Stimulated activated CD8-positive, alpha-beta memory T cell treated with anti-CD3 and anti-CD28 coated beads, Interleukin-7, amount 100 ng/mL, for 24 hours (primary cell): ENCODE results near the gene IL4.

Experiments used
- DNase-seq: peaks from one replicate; pipeline ENCODE4 v3.0.0-alpha.2; 2020; ENCODE audit warnings: low read depth

Gene IL4

DNA sequence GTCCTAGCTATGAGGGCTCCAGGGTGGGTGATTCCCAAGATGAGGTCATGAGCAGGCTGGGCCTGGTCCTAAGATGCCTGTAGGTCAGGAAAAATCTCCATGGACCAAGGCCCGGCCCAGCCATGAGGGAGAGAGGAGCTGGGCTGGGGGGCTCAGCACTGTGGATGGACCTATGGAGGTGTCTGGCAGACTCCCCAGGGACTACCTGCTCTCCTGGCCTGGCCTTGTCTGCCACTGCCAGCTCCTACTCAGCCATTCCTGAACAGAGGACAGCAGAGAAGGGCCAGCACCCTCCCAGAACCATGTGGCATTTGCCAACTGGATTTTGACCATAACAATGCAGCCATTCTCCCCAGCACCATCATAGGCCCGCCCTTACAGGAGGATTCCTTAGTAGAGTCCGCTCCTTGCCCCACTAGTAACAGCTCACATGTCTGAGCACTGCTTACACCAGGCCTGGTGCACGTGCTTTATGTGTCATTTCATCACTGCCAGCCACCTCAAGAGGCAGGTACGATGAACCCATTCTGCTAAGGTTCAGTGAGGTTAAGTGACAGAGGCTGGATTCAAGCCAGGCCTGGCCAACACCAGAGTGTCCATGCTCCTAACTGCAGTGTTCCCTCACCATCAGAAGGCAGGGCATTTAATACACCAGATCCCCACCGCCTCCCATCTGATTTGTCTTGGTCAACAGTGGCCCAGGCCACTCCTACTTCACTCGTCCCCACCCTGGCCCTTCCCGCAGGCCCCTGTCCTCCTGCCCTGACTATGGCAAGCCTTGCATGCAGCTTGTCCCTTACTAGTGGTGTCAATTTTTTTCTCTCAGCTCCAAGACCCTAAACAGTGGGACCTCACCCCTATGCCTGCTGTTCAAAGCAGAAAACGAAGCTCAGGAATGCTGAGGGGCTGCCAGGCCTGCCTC, 15.1 kb upstream of the IL4 start:
- DNase-seq: no peak

DNA sequence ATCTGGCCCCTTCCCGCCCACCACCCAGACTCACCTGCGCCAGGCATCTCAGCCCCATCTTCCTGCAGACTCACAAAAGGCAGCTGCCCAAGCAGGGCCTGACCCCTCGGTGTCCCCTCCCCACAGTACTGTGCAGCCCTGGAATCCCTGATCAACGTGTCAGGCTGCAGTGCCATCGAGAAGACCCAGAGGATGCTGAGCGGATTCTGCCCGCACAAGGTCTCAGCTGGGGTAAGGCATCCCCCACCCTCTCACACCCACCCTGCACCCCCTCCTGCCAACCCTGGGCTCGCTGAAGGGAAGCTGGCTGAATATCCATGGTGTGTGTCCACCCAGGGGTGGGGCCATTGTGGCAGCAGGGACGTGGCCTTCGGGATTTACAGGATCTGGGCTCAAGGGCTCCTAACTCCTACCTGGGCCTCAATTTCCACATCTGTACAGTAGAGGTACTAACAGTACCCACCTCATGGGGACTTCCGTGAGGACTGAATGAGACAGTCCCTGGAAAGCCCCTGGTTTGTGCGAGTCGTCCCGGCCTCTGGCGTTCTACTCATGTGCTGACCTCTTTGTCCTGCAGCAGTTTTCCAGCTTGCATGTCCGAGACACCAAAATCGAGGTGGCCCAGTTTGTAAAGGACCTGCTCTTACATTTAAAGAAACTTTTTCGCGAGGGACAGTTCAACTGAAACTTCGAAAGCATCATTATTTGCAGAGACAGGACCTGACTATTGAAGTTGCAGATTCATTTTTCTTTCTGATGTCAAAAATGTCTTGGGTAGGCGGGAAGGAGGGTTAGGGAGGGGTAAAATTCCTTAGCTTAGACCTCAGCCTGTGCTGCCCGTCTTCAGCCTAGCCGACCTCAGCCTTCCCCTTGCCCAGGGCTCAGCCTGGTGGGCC, 13.9 kb upstream of the IL4 start:
- no peak for DNase-seq

DNA sequence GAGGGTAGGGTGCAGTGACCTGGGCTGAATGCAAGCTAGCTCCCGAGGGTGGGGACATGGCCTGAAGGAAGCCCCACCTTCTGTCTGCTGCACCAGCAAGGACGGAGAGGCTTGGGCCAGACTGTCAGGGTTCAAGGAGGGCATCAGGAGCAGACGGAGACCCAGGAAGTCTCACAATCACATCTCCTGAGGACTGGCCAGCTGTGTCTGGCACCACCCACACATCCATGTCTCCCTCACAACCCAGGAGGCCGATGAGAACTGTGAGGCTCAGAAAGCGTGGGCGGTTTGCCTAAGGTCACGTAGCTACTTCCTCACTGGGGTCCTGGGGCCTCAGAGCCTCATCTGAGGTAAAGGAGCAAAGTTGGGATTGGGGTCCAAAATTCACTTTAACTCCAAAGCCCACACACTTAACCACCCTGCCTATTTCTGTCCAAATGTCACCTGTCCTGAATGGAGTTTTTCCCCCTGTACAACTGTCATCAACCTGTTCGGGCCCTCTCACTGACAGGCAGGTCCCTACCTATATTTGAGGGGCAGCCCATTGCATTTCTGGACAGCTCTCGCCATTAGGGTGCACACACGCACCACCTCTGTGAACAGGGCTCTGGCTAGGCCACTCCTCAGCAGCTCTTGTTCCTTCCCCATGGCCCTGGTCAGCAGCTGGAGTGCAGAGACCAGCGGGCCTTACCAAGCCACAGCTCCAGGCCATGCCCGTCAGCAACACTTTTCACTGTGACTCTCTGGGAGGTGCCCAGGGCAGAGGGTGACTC, 12.4 kb upstream of the IL4 start:
- DNase-seq: no peak

DNA sequence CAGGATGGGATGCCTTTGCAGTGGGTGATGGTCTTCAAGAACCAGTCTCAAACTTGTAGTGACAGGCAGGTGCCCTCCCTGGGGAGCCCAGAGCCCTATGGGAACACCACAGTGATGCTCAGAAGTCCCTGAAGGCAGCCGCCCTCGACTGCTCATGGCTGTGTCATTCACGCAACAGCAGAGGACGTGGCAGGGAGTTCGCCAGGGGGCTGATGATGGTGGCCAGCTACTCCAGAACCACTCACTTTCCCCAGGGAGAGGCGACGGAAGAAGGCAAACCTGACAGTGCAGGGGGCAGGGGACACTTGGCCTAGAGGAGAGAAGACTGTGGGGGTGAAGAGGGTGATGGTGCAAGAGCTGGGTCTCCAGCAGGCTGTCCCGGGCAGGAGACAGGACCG, 11.8 kb upstream of the IL4 start:
- no peak for DNase-seq

DNA sequence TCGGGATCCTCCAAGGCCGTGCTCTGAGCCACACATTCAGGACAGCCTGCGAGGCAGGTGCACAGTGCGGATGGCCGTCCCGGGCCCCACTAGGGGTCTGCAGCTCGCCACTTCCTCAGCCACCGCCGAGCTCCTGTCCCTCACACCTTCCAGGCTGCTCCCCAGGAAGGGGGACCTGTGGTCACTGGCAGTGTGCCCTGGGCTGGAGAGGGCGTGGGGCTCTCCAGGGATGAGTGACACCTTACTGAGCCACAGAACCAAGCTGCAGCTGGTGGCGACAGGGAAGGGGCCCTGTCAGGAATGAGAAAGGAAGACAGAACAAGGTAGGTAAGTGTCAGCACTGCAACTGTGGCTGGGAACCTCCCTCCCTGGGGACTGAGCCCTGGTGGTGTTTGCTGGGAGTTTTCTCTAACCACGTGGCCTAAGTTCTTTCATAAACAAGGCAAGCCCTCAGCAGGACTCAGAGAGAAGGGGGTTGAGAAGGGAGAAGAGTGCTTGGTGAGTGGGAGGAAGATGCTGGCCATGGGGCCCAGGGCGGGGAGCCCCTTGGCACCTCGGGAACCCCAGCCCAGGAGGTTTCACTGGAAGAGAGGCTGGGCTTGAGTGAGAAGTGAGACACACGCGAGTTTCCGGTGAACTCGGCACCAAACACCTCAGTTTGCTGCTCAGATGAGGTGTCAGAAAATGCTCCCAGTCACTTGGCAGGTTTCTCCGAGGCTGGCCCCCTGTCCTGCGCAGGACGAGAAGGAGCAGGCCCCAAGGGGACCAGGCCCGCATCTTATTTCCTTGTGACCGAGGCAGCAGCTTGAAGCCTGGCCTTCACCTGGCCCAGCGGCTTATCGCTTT, 10.6 kb upstream of the IL4 start:
- DNase-seq: no peak

DNA sequence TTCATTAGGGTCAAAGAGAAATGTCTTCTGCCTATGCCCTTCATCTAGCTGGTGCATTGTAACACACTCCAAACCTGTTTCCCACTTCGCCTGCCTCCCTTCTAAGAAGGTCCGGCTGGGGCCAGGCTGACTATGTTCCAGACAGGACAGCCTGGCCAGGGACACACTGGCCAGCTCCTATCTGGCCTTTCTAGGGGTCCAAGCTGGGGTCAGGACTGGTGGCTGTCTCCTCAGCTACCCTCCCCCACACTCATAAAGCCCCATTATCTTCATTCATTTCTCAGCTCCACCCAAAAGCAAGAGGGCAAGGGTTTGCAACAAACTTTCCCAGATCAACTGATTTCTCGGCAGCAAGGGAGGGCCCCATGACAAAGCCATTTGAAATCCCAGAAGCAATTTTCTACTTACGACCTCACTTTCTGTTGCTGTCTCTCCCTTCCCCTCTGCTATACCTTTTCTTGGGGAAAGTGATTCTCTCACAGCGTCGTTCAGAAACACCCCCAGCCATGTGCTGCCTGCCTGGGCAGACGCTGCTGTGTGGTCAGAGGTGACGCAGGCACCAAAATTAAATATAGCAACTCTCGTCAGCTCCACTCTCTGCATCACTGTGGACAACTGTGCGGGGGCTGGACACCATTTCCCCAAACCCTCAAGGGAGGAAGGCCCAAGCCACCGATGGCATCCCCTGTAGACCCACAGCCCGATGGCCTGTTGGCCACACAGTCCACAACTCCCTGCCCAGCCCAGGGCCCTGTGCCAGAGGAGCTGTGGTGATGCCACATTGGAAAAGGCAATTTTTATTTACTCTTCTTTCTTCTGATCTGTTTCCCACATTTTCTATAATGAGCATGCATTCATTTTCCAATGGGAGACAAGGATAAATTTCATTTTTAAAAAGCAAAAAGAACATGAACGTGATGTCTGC, 9.8 kb upstream of the IL4 start:
- DNase-seq: no peak

DNA sequence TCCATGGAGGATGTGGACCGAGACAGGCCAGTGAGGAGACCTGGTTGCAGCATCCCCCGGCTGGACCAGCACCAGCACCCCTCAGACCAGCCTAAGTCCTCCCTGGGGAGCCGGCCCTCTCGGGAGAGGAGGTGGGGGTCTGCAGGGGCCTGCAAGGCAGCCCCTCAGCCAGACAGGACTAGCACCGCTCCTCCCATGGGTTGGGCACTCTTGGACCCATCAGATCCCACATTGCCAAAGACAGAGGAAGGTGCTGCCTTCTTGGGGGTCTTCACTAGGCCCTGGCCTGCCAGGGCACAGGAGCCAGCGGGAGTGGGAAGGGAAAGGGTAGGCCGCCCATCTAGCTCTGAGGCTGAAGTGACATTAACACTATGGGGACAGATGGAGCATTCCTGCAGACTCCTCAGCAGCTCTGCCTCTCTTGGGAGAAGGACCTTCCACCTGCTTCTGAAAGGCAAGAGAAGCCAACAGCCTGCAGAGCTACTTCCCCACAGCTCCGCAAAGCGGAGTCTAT, 9.0 kb upstream of the IL4 start:
- no peak for DNase-seq

DNA sequence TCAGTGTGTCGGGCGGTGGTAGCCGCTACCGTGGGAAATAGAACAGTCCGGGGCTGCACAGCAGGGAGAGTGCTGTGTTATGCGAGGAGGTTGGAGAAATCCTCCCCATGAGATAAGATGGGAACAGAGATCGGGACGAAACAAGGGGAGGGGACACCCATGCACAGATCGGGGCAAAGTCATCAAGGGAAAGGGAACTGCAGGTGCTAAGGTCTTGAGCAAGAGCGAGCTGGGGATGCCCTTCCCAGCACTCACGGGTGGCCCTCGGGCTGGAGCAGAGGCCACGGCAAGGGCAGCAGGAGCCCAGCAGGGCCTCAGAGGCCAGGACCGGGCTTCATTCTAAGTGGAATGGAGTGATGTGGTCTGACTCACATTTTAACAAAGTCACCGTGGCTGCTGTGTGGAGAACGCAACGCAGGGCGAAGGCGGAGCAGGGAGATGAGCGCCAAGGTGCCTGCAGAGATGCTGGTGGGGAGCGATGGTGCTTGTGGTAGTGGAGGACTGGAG, 8.2 kb upstream of the IL4 start:
- DNase-seq: no peak

DNA sequence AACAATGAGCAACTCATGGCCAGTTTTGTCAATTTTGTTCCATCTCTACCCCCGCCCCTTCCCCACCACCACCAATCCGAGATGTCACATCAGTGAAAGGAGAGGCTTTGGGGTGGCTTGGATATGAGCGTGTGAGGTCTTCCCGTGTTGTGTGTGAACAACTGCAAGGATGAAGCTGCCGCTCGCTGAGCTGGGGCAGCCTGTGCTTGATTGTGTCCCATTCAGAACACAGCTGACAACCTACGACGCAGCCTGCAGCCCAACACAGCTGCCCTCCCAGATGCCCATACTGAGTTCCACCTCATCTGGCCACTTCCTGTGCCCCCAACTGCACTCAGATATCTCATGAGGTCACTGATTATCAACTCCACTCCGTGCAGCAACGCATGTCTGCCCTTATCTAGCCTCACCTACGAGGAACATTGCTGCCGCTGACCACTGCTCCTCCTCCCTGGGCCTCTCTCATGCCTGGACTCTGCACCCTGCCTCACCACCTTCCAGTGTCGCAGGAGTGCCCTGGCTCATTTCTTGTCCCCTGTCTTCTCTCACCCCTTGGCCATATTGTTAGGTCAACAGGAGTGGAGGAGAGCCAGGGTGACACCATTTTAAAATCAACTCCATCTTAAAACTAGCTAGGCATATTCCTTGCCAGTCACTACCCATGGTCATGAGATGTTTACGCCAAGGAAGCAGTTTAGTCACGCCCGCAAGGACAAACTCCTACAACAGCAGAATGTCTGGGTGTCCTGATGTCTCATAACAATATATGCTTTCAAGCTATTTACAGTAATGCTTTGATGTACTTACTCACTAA, 7.3 kb upstream of the IL4 start:
- no peak for DNase-seq

DNA sequence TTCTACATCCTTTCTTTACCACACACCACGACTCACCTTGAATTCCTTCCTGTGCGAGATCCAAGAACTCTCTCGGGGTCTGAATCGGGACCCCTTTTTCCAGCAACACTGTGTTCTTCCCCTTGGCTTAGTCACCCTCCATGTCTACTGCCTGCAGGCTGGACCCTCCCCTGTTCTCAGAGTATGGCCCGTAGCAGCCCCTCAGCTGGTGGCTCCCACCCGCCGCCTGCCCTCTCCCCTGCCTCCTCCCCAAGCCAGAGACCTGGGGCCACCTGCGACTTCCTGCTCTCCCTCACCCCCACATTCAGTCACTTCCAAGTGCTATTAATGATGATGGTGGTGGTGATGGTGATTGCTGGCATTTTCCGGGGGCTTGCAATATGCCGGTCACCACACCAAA, 6.5 kb upstream of the IL4 start:
- no peak for DNase-seq

DNA sequence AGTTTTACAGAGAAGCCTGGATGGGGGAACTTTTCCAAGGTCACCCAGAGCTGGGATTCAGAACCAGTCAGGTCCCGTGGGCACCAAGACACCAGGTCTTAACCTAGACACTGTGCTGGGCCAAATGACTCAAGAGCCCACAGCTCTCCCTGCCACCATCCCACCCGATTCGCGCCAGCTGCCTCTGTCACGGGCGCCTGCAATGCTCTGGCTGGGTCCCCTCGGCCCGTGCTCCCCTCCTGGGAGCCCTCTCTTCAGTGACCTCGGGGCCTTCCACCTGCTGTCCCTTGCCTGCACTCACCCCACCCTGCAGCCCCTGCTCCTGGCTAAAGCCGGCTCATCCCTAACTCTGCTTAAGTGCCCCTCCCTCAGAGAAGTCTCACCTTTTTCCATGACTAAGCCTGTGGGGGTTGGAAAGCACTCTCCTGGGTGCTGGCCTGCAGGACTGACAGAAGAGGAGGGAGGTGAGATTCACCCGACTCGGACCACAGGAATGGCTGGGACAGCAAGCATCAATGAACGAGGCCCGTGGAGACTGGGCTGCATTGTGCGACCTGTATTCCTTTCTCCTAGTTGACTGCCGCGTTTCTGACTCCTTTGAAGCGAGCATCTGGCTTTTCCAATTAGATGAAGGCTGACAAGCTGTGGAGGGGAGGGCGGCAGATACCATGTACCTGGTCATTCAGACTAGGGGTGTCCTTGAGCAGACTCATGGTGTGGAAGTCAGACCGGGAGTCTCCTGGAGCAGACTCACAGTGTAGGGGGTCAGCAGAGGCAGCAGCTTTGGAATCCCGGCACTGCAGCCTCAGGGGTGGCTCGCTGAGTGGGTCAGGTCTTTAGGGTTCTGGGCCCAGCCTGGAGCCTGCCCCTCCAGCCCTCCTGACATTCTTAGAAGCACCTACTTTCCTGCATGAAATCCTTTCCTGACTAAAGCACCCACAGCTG, 5.8 kb upstream of the IL4 start:
- no peak for DNase-seq

DNA sequence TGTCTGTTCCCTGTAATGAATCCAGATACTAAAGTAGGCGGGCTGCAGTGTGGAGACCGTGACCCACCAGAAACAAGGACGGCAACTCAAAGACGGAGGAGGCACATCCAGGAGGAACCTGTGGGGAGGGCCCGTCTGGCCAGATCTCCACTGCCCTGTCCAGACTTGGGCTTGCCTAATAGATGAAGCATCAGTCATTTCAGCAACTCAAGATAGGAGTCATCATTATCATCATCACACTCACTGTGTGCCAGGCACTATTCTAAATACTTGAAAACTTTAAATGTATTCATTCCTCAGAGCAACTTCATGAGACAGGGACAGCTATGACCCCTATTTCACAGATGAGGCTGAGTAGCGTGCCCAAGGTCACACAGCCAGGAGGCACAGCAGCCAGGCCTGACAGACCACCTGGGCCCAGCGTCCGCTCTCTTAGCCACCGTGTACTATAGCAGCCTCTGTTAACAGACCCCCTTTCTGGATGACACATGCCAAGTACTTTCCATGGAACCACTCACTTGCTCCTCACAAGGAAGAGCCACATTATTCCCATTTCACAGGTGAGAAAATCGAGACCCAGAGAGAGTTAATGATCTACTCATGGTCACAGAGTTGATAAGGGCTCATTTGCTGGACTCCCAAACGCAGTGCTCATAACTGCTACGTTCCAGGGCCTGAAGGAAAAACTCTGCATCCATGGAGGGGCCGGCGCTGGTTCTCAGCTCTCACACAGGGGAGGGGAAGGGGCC, 4.9 kb upstream of the IL4 start:
- no peak for DNase-seq

DNA sequence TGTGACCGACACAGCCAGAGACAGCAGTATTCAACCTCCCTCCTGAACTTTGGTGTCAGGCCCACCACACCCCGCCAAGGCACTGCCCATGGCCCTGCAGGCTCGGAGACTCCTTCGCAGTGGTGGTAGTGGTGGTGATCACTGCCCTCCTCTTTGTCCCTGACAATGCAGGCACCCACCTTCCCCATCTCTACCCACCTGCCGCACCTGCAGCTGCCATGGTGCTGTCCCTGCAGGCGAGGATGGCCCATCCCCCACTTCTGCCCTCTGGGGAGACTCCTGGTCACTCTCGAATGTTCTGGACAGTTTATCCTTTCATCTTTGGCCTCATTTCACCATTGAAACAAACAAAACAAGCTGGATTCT, 4.4 kb upstream of the IL4 start:
- no peak for DNase-seq

DNA sequence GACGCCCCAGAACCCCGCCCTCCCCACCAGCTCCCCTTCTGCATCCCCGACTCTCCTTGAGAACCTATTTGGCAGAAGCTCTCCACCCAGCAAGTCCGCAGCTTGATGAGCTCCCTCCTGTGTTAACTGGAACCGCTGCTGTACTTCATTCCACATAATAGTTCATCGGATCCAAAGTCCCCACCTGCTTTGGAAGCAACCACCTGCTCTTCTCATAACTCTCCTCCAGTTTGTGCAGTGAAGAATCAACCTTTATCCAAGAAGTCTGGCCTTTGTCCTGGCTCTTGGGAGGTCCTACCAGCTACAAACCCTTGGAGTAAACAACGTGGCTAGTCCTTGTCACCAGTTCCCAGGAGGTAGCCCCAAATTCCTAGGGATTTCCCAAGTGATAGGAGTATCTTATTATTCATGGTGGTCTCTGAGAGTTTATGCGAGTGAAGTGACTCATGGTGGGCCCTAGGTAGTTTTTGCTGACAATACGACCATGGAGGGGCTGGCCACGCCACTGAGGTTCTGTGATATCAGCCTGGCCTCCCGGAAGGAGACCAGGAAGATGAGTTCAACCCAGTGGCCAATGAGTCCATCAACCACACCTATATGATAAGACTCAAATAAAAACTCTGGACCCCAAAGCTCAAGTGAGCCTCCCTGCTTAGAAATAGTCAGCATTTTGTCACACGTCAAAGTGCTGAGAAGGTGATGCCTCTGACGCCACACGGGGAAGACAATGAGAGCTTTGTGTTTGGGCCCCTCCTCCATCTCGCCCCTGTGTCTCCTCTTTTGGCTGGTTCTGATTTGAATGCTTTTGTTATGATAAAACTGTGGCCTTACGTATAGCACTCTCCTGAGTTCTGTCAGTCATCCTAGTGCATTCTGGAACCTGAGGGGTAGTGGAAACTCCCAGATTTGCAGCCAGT, 3.6 kb upstream of the IL4 start:
- DNase-seq: no peak

DNA sequence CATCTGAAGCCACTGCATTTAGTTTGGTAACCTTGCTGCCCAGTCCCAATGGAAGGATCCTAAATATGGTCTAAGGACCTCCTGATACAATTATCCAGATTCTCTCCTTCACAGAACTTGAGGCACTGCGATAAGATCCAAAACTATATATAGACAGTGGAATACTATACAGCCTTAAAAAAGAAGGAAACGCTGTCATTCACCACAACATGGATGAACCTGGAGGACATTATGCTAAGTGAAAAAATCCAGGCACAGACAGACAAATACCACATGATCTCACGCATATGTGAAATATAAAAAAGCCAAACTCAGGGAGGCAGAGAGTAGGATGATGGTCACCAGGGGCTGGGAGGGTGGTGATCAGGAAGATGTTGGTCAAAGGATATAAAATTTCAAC, 2.8 kb upstream of the IL4 start:
- DNase-seq: no peak

DNA sequence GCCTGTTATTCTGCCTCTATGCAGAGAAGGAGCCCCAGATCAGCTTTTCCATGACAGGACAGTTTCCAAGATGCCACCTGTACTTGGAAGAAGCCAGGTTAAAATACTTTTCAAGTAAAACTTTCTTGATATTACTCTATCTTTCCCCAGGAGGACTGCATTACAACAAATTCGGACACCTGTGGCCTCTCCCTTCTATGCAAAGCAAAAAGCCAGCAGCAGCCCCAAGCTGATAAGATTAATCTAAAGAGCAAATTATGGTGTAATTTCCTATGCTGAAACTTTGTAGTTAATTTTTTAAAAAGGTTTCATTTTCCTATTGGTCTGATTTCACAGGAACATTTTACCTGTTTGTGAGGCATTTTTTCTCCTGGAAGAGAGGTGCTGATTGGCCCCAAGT, 301 bp upstream of the IL4 start:
- no peak for DNase-seq
